T-helper 2 cell treated with Interferon-gamma antibody and Interleukin-4, amounts not matched to agents 100 ng/mL and 5 ng/mL, for 36 hours (primary cell): ENCODE measurements around the gene SHPK. TPM values are rescaled to one million over a fixed set of nuclear protein-coding genes. Genes with fewer than 3 reads are reported as not detected.

Experiments used
- intact Hi-C: fragments of 100-400 bp; cut with micrococcal nuclease; formaldehyde crosslinking; loops from one replicate; pipeline ENCODE4 v1.15.1; 2023
- total RNA-seq: library from RNA; stranded (reverse); gene quantifications from 2 replicates; pipeline ENCODE4 v1.2.3, GENCODE V29; 2022

The SHPK gene
- 12.6 and 13.3 TPM in 2 replicates for total RNA-seq

DNA sequence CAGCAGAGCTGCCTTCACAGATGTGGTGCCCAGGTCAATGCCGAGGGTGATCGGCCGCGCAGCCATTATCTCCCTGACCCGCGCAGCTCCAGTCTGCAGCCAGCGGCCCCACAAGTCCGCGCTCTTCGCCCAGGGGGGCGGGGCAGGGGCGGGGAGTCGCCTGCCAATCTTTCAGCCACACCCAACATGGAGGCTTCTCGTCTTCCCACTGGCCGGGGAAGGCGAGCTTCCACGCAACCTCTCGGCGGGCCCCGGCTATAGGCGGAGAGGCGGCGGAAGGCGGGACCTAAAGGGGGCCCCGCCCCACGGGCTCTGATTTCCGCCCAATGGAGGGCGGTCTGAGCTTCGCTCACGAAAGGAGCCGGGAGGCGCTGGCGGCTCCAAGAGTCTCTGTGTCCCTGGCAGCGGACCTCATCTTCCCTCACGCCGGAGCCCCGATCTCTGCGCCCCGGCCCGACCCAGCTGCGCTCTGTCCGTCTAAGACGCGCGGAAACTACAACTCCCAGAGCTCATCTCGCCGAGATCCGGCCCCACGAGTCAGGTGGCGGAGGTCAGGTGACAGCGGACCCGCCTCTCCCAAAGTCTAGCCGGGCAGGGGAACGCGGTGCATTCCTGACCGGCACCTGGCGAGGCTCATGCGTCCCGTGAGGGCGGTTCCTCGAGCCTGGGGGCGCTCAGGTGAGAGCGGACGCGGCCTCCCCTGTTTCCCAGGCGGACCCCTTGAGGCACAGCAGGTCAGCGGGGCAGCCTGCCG is at the start of gene SHPK, which contains the start of gene CTNS:
TSS of gene SHPK (minus strand) at position 97 of the 754 bp plus-strand sequence. CDS start at position 66, 31 bp downstream.
TSS of gene CTNS (plus strand) at position 607 of the 754 bp plus-strand sequence. CDS start 3,447 bp downstream, outside the sequence.
- intact Hi-C loops: loop anchor here (1.0 to 10.0 kb wide), 3 partner anchors 32 to 822 kb away; partner anchors contain the start of genes EMC6, HASPIN and TAX1BP3

DNA sequence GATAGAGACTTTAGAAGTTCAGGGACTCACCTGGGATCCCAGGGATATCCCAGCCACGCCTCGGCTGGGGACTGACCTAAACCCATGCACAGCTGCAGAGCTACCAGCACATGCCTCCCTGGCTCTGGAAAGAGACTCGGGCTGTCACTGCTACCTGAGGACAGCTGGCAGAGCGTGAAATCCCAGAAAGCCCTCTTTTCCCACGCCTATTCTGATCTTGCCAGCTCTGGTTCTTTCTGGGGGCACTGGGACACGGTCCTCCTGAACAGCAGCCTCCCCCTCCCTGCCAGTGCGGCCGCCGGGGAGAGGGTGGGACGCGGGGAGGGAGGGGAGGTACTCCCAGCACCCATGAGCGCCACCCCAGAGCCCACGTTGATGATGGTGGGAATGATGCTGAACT is 49.1 kb upstream of the SHPK start:
- intact Hi-C loops: no loop called here

GRCh38 chr17:3683054-3683511 is 47.0 kb upstream of the SHPK start:
- intact Hi-C loops: loop anchor here (2.0 kb wide), 2 partner anchors 40 to 144 kb away; partner anchors contain the start of gene HASPIN

DNA sequence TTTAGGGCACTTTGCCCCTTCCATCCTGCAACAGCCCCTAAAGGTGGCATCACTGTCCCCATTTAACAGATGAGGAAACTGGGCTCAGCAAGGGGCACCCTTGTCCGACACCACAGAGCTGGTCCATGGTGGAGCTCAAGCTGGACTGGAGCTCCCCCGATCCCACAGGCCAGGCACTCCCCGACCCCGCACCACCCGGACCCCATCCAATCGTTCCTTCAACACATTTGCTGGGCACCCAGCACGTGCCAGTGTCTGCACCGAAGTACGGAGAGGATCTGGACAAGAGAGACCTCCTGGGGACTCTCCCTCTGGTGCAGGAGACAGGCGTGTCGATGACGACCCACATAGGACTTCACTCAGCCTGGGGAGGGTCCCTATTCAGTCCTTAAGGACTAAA is 46.0 kb upstream of the SHPK start:
- intact Hi-C loops: loop anchor here (2.0 kb wide), 2 partner anchors 41 to 145 kb away; partner anchors contain the start of gene HASPIN

GRCh38 chr17:3681565-3681964 is 45.5 kb upstream of the SHPK start:
- intact Hi-C loops: no loop called here

DNA sequence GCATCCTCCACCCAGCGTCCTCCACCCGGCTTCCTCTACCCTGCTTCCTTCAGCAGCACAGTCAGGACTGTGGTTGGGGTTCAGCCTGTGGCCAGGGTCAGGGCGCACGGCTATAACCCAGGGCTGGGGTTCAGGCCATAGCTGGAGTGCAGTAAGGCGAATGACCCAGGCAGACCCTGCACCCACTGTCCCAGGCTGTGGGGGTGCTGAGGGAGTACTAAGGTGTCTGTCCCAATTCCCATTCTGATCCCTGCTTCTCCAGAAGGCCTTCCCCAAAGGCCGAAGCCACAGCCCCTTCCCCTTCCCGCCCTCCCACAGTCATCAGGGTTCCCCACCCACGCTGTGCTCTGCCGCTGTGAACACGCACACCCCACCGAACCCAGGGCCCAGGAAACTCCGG is 45.0 kb upstream of the SHPK start:
- intact Hi-C loops: no loop called here

DNA sequence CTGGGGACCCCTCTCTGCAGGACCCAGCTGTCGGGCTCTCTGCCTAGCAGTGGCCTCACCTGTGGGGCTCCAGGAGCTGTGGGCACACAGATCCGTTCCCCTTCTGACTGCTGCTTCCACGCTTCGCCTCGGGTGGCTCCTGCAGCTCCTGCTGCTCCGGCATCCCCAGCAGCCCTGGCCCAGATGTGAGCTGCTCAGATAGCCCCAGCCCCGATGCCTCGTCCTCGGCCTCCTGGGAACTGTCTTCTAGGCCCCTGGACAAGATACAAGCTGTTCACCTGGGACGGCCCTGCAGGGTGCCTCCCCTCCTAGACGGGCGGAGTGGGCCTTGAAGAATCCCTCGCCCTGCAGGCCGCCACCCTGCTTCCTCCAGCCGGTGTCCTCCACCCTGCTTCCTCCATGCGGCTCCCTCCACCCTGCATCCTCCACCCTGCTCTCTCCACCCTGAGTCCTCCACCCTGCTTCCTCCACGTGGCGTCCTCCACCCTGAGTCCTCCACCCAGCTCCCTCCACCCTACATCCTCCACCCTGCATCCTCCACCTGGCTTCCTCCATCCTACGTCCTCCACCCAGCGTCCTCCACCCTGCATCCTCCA is 43.6 kb upstream of the SHPK start:
- intact Hi-C loops: no loop called here

DNA sequence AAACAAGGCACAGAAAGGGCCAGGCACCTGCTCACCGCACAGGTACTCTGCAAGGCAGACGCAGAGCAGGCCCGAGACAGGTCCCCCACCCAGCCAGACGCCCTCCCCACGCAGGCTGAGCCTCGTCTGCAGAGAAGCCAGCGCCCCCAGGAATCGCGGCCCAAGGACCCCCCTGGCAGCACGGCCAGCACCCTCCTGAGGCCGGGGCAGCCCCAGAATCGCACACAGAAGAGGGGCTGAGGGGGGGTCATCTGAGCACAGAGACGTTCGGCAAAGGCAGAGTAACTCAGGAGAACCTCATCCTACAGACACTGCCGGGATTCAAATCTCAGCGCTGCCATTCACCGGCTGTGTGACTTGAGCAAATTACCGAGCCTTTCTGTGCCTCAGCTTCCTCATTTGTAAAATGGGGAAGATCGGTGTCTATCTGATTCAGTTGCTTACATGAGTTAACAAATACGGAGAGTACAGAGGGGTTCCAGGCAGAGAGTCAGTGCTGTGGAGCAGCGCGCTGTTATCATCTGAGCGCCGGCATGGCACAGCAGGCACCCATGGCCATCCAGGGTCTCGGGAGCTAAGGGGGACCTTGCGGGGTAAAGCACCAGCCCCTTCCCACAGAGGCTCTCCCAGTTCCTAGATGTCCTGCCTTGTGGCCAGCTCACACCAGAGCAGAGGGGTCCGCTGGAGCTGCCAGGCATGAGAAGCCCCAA is 42.9 kb upstream of the SHPK start:
- intact Hi-C loops: no loop called here

DNA sequence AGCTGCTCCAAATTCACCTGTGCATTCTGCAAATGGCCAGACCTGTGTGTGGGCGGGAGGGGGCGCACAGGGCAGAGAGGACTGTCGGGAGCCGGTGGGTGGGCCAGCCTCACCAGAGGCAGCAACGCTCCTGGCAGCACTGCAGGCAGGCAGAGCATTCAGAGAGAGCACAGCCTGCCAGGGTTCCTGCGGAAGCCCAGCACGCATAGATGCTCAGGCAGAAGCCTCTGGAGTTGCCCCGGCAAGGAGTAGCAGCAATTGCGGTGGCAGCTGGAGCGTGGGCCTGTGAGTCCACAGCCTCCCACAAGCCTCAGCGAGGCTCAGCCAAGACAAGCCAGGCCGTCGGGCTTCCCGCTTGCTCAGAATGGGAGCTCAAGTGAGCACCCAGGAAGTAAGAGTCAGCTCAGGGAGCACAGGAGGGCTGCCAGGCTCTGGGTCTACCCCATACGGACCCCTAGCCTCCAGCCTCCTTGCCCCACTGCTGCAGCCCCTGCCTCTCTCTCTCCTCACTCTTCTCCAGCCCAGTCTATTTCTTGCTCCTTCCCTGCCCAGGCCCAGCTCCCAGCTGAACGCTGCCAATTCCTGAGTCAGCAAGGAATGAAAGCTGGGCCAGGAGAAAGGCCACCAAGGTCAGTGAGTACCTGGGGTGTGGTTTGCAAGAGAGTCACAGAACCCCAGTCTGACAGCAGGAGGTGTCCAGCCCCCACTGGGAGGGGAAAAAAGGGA is 42.2 kb upstream of the SHPK start:
- intact Hi-C loops: no loop called here

DNA sequence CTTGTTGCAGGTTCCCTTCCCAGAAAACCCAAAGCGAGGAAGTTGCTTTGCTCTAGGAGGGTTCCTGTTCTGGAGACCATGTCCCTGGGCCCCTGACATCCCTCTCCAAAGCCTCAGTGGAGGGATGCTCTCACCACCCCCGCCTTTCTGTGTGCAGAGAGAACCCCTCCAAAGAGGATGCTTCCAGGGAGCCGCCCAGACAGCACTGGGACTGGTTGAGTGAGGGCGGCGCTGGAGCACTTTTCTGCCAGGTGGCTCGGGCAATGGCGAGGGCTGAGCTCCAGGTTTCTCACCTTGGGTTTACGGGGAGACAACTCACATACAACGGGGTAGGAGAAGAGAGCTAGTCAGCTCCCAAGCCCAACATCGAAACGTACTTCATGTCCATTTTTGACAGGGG is 39.8 kb upstream of the SHPK start:
- intact Hi-C loops: no loop called here

DNA sequence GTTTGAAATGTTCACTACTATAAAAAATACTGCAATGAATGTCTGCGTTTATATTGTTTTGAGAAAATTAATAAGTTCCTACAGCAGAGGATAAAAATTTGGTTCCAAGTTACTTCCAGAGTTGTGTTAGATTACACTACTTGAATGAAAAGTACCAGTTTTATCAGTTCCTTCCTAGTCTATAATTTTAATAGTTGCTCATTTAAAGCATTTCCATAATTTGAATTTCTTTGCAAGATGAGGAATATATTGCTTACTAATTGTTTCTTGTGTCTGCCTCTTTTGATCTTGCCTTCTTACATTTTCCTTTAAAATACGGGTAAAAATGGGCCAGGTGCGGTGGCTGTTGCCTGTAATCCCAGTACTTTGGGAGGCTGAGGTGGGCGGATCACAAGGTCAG is 36.5 kb upstream of the SHPK start:
- intact Hi-C loops: no loop called here

DNA sequence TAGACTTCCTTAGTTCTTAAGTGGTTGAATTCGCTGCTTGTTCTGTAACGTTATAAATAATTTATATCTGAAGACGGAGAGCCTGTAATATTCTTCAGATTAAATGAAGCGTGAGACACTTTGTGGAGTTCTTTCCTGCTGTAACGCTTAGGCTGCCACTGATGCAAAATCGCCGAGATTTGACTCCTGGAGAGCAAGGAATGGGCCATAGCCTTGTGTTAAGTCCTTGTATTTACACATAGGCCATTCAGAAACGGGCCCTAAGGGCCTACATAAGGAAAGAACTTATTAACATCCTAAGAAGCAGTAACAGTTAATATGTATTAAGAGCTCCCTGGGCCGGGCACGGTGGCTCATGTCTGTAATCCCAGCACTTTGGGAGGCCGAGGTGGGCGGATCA is 33.5 kb upstream of the SHPK start:
- intact Hi-C loops: loop anchor here (5.0 kb wide), 2 partner anchors 43 to 223 kb away; partner anchors contain the start of gene CAMKK1

DNA sequence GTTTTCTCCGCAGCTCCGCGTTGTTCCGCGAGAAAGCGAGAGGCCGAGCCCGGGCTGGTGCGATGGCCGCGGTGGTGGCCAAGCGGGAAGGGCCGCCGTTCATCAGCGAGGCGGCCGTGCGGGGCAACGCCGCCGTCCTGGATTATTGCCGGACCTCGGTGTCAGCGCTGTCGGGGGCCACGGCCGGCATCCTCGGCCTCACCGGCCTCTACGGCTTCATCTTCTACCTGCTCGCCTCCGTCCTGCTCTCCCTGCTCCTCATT is 33.0 kb upstream of the SHPK start:
- intact Hi-C loops: loop anchor here (5.0 kb wide), 2 partner anchors 43 to 223 kb away; partner anchors contain the start of gene CAMKK1

- intact Hi-C loops: loop anchor here (1.0 to 5.0 kb wide), 4 partner anchors 32 to 224 kb away; partner anchors contain the start of genes CAMKK1, CTNS, HASPIN and SHPK
Observed at GRCh38 chr17:3668279-3669084, 32.4 kb upstream of the SHPK start, which contains the start of the genes EMC6 and TAX1BP3. Gene EMC6 (plus strand): TSS chr17:3668812. CDS start chr17:3669147, 335 bp downstream. Gene TAX1BP3 (minus strand): TSS chr17:3668578. CDS start chr17:3668526, 52 bp downstream.

DNA sequence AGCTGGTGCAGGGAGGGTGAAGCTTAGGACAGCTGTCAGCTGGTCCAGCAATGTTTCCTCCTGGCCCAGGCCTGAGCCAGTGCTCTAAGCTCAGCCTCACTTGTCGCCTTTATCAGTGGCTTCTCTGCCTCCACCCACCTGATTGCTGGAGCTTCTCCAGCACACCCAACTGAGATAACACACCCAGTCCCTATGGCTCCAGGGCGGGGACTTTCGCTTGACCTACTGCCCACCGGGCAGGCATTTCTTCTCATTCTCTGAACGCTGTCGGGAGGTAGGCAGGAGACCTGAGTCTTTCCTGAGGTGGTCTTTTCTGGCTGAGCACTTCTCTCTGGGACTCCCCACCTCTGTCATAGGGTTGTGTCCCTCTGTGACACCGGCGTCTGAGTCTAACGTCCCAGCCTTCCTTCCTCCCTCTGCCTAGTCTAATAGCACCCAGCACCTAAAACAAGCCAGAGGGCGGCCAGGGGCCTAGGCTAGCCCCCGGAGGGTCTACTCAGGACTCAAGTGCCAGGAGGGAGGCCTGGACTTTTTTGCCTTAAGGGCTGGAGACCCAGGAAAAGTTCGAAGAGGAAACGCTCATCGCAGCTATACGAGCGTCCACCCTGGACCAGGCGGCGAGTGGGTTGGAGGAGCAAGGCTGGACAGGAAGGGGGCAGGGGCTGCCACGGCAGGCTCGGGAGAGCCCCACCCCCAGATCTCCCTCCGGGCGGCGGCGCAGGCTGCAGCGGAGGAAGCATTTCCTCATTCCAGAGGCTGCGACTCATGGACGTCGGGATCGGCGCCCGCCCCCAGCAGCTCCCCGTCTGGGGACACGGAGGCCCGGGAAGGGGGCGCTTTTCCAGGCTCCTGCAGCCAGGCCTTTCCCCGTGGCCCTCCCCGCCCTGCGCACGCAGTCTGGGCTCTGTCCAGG is 31.6 kb upstream of the SHPK start:
- intact Hi-C loops: loop anchor here (1.0 to 5.0 kb wide), 4 partner anchors 31 to 225 kb away; partner anchors contain the start of genes CAMKK1, CTNS, HASPIN and SHPK

- intact Hi-C loops: loop anchor here (5.0 kb wide), 2 partner anchors 46 to 226 kb away; partner anchors contain the start of gene CAMKK1
Observed at GRCh38 chr17:3666516-3666915, 30.5 kb upstream of the SHPK start.

DNA sequence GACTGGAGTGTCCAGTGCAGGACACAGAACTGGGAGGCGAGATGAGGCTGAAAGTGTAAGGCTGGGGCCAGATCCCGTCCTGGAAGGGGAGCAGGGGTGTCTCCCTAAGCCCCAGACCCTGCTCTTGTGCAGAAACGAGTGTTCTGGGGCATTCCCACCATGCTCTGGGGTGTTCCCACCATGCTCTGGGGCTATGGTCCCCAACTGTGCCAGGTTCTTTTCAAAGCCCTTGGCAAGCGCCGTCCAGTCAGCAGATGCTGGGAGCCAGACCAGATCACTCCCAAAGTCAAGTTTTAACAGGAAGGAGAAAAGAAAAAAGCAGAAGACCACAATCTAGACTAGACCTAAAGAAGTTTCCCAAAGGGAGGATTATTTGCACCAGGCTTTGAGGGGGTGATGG is 29.8 kb upstream of the SHPK start:
- intact Hi-C loops: loop anchor here (5.0 kb wide), 2 partner anchors 46 to 226 kb away; partner anchors contain the start of gene CAMKK1
